ENCODE measurements around the gene MT1X. TPM values are rescaled to one million over a fixed set of nuclear protein-coding genes. Genes with fewer than 3 reads are reported as not detected.
A peak's percentile ranks its signal among the peaks of the same experiment; 100 is the strongest.
"Not testable (repeated sequence)": the region's sequence is repeated elsewhere in the genome, so short reads cannot be mapped to it uniquely, and the experiment has no call there.

MT1X gene
- total RNA-seq, 2 donors from 2014 or later: 13.3 to 28.3 TPM

GRCh38 chr16:56669840-56670619, 12.2 kb upstream of the MT1X start:
- no peak for ATAC-seq
- DNase-seq (ENCODE audit: low spot score in 2 of 2): no peak
- no peak overlapping the region for H3K27ac Mint-ChIP-seq
- peaks cover 0 to 8% of the 10 kb centered on the region in 2 donors for H3K36me3 Mint-ChIP-seq
- H3K9me3 Mint-ChIP-seq: no peaks in the 10 kb centered on the region

GRCh38 chr16:56670620-56670934, 11.7 kb upstream of the MT1X start:
- ATAC-seq (no peak), DNase-seq (ENCODE audit: low spot score in 2 of 2) (no peak)
- H3K9me3 Mint-ChIP-seq: no peaks in the 10 kb centered on the region
- H3K36me3 Mint-ChIP-seq: peaks cover 0 to 8% of the 10 kb centered on the region in 2 donors
- no peak overlapping the region for H3K27ac Mint-ChIP-seq

- not testable (repeated sequence) for H3K36me3 Mint-ChIP-seq
Measured at GRCh38 chr16:56671691-56672090, 10.6 kb upstream of the MT1X start.

GRCh38 chr16:56672171-56672570, 10.1 kb upstream of the MT1X start:
- DNase-seq (ENCODE audit: low spot score in 2 of 2); H3K36me3 Mint-ChIP-seq; ATAC-seq; H3K9me3 Mint-ChIP-seq; H3K27ac Mint-ChIP-seq: not testable (repeated sequence)

More at GRCh38 chr16:56671691-56672090, 10.6 kb upstream of the MT1X start:
- H3K9me3 Mint-ChIP-seq; ATAC-seq; H3K27ac Mint-ChIP-seq; DNase-seq (ENCODE audit: low spot score in 2 of 2): not testable (repeated sequence)

DNA sequence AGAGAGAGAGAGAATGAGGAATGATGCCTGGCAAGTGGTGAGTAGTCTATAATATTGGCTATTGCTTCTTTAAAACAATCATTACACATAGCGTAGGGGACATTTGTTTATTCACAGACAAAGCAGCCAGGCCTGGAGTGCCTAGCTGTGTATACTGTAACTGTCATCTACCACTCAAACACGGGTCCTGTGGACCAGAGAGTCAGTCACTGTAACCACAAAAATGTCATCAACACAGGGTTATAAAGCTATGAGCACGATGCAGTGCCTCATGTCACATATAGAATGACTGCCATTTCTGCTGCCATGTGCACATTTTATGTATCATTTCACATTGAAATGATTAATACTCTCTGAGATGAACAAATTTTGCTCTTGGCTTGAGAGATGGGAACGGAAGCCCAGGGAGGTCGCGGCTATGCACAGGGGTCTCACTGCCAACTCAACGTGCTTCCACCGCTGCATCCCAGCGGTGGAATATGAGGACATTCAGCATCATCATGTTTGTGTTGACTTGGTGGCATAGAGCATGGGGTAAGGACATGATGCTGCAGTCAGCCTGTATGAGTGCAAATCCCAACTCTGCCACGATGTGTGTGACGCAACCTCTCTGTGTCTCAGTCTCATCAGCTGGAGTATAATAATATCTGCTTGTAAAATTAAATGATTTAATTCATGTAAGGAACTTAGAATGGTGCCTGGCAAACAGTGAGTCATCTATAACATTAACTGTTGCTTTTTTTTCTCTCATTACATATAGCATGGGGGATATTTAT, 9.3 kb upstream of the MT1X start:
- DNase-seq (ENCODE audit: low spot score in 2 of 2) (no peak), ATAC-seq (no peak)
- H3K27ac Mint-ChIP-seq: no peak overlapping the region
- H3K9me3 Mint-ChIP-seq: no peaks in the 10 kb centered on the region
- H3K36me3 Mint-ChIP-seq: peaks cover 0 to 8% of the 10 kb centered on the region in 2 donors

GRCh38 chr16:56673921-56674320, 8.3 kb upstream of the MT1X start:
- H3K9me3 Mint-ChIP-seq: no peaks in the 10 kb centered on the region
- H3K36me3 Mint-ChIP-seq: peaks cover 0 to 1% of the 10 kb centered on the region in 2 donors
- H3K27ac Mint-ChIP-seq: peak overlapping the region in 1 of 2 donors; percentile 29
- DNase-seq (ENCODE audit: low spot score in 2 of 2) (no peak), ATAC-seq (peak; percentile 34 to 37)

GRCh38 chr16:56674570-56674969, 7.7 kb upstream of the MT1X start:
- H3K9me3 Mint-ChIP-seq; DNase-seq (ENCODE audit: low spot score in 2 of 2); H3K27ac Mint-ChIP-seq; H3K36me3 Mint-ChIP-seq; ATAC-seq: not testable (repeated sequence)

GRCh38 chr16:56675685-56676210, 6.5 kb upstream of the MT1X start:
- Mint-ChIP-seq H3K9me3 (no peaks in the 10 kb centered on the region), H3K27ac (peak overlapping the region in 1 of 2 donors; percentile 55), H3K36me3 (no peaks in the 10 kb centered on the region)
- ATAC-seq: peak in 1 of 2 donors; percentile 83
- peak in 1 of 2 donors; percentile 53 for DNase-seq (ENCODE audit: low spot score in 2 of 2)

GRCh38 chr16:56677474-56677873, 4.8 kb upstream of the MT1X start:
- no peak overlapping the region for H3K27ac Mint-ChIP-seq
- H3K9me3 Mint-ChIP-seq: no peaks in the 10 kb centered on the region
- ATAC-seq: no peak
- no peak for DNase-seq (ENCODE audit: low spot score in 2 of 2)
- no peaks in the 10 kb centered on the region for H3K36me3 Mint-ChIP-seq

- no peaks in the 10 kb centered on the region for H3K9me3 Mint-ChIP-seq
- no peak overlapping the region for H3K27ac Mint-ChIP-seq
- H3K36me3 Mint-ChIP-seq: no peaks in the 10 kb centered on the region
- DNase-seq (ENCODE audit: low spot score in 2 of 2): no peak
- ATAC-seq: no peak
Measured at GRCh38 chr16:56679078-56679730, 3.1 kb upstream of the MT1X start.

DNA sequence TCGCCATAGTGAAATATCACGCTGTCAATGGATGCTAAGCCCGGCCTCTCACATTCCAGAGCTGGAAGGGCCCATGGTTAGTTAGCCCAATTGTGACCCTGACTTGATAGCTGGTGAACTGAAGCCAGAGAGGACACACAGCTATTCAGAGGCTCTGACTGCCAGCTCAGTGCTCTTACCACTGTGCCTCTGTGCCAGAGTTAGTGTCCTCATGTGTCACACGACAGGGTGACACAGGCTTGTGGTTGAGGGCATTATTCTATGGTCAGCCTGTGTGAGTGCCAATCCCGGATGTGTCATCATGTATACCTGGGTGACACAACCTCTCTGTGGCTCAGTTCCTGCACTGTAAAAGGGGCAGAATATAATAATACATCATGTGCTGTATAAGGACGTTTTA, 2.5 kb upstream of the MT1X start:
- Mint-ChIP-seq H3K9me3 (no peaks in the 10 kb centered on the region), H3K36me3 (no peaks in the 10 kb centered on the region), H3K27ac (no peak overlapping the region)
- DNase-seq (ENCODE audit: low spot score in 2 of 2): no peak
- ATAC-seq: peak in 1 of 2 donors; percentile 72

- H3K27ac Mint-ChIP-seq: peak overlapping the region; percentile 51 to 96
- H3K36me3 Mint-ChIP-seq: peaks cover 0 to 5% of the 10 kb centered on the region in 2 donors
- DNase-seq (ENCODE audit: low spot score in 2 of 2) (no peak), ATAC-seq (peak in 1 of 2 donors; percentile 12)
- no peaks in the 10 kb centered on the region for H3K9me3 Mint-ChIP-seq
Measured at GRCh38 chr16:56682703-56683397, 580 bp downstream of the MT1X start.

GRCh38 chr16:56683424-56684172, 1.3 kb downstream of the MT1X start:
- Mint-ChIP-seq H3K27ac (no peak overlapping the region), H3K36me3 (peaks cover 0 to 5% of the 10 kb centered on the region in 2 donors), H3K9me3 (no peaks in the 10 kb centered on the region)
- ATAC-seq: no peak
- no peak for DNase-seq (ENCODE audit: low spot score in 2 of 2)

DNA sequence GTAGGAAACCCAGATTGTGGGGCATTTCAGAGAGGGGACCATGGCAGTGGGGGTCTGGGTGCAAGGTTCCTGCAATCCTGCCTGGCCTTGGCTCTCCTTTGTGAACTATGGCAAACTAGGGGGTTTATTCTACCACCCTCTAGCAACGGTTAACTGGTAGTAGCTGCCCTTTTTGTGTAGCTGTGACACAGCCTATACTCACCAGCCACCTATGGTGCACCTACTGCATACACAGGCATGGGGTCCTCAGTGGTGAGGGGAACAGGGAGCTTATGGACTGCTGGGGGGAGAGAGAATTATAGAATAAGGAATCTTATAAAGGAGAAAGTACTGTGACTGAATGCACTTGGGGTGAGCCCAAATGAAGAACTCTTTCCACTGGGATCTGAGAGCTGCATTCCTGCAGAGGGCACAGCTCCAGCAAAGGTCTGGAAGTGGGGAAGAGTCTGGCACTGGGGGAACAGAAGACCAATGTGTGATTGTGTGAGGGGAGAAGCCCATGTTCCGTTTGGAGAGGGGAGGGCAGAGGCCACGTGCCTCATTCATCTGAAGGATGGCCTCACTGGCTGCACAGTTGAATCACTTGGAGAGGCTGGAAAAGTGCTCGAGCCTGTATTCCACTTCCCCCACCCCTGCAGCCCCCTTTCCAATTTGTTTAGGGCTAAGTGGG, 2.1 kb downstream of the MT1X start:
- no peak for DNase-seq (ENCODE audit: low spot score in 2 of 2)
- Mint-ChIP-seq H3K27ac (no peak overlapping the region), H3K9me3 (no peaks in the 10 kb centered on the region), H3K36me3 (peaks cover 0 to 5% of the 10 kb centered on the region in 2 donors)
- ATAC-seq: no peak

GRCh38 chr16:56684926-56685590, 2.8 kb downstream of the MT1X start:
- no peak for DNase-seq (ENCODE audit: low spot score in 2 of 2)
- peaks cover 0 to 5% of the 10 kb centered on the region in 2 donors for H3K36me3 Mint-ChIP-seq
- no peak overlapping the region for H3K27ac Mint-ChIP-seq
- ATAC-seq: no peak
- no peaks in the 10 kb centered on the region for H3K9me3 Mint-ChIP-seq
